Measurements from ENCODE around the gene MPPE1.

MPPE1 gene

GRCh38 chr18:11849279-11849678, 58.8 kb downstream of the MPPE1 start:
- Histone ChIP-seq H3K36me3 (ENCODE audit: insufficient read depth, low read length) (no peaks in the 10 kb centered on the region), H3K27me3 (ENCODE audit: control insufficient read depth, insufficient read depth, low read length) (no peaks in the 10 kb centered on the region), H3K4me3 (ENCODE audit: low read length) (no peak overlapping the region), H3K9me3 (replicated peaks; ENCODE audit: low read length) (no peaks in the 10 kb centered on the region), H3K9ac (ENCODE audit: low read depth, low read length) (peak overlapping the region; percentile 98), H3K4me1 (ENCODE audit: control insufficient read depth, insufficient read depth, low read length) (peaks cover 24% of the 10 kb centered on the region), H3K4me2 (ENCODE audit: low read length) (peak overlapping the region; percentile 84)

GRCh38 chr18:11847811-11848210, 60.3 kb downstream of the MPPE1 start:
- H3K4me2 ChIP-seq (ENCODE audit: low read length) = no peak overlapping the region
- no peaks in the 10 kb centered on the region for H3K27me3 ChIP-seq (ENCODE audit: control insufficient read depth, insufficient read depth, low read length)
- no peaks in the 10 kb centered on the region for H3K9me3 ChIP-seq (replicated peaks; ENCODE audit: low read length)
- no peak overlapping the region for H3K4me3 ChIP-seq (ENCODE audit: low read length)
- no peaks in the 10 kb centered on the region for H3K36me3 ChIP-seq (ENCODE audit: insufficient read depth, low read length)
- H3K4me1 ChIP-seq (ENCODE audit: control insufficient read depth, insufficient read depth, low read length) = peaks cover 17% of the 10 kb centered on the region
- H3K9ac ChIP-seq (ENCODE audit: low read depth, low read length) = no peak overlapping the region

DNA sequence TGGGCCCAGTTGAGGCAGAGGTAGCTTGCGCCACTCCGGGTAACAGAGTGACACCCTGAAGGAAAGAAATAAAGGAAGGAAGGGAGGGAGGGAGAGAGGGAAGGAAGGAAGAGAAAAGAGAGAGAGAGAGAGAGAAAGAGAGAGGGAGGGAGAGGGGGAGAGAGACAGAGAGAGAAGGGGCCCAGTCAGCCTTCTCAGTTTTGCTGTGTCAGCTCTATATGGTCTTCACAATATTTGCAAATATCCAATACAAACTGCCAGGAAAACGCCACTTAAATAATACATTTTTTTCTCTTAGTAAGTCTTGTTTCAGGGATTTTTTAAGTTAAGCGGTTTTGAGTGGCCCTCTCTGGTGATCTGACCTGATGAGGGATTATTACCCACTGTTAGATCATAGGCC, 62.5 kb downstream of the MPPE1 start:
- Histone ChIP-seq H3K36me3 (ENCODE audit: insufficient read depth, low read length) (no peaks in the 10 kb centered on the region), H3K27me3 (ENCODE audit: control insufficient read depth, insufficient read depth, low read length) (no peaks in the 10 kb centered on the region), H3K9ac (ENCODE audit: low read depth, low read length) (no peak overlapping the region), H3K9me3 (replicated peaks; ENCODE audit: low read length) (no peaks in the 10 kb centered on the region), H3K4me3 (ENCODE audit: low read length) (no peak overlapping the region), H3K4me2 (ENCODE audit: low read length) (no peak overlapping the region), H3K4me1 (ENCODE audit: control insufficient read depth, insufficient read depth, low read length) (peaks cover 18% of the 10 kb centered on the region)

DNA sequence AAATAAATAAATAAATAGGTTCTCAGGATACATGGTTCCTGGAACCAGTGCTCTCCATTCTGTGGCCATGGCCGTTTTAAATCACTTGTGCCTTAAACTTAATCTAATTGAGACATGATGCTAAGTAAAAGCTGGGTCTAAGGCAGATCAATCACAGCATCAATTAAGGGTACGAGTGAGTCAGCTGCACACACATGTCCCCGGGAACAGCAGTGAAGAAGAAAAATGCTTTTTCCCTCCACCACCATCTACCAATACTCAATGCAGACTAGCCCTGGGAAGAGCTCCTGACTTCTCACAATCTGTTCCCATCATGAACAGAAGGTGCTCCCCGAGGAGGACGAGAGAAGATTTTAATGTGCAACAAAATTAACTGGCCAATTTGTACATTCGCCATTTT, 63.7 kb downstream of the MPPE1 start:
- no peak overlapping the region for H3K4me2 ChIP-seq (ENCODE audit: low read length)
- peaks cover 7% of the 10 kb centered on the region for H3K4me1 ChIP-seq (ENCODE audit: control insufficient read depth, insufficient read depth, low read length)
- H3K27me3 ChIP-seq (ENCODE audit: control insufficient read depth, insufficient read depth, low read length) = no peaks in the 10 kb centered on the region
- no peaks in the 10 kb centered on the region for H3K9me3 ChIP-seq (replicated peaks; ENCODE audit: low read length)
- H3K9ac ChIP-seq (ENCODE audit: low read depth, low read length) = no peak overlapping the region
- H3K36me3 ChIP-seq (ENCODE audit: insufficient read depth, low read length) = no peaks in the 10 kb centered on the region
- no peak overlapping the region for H3K4me3 ChIP-seq (ENCODE audit: low read length)

DNA sequence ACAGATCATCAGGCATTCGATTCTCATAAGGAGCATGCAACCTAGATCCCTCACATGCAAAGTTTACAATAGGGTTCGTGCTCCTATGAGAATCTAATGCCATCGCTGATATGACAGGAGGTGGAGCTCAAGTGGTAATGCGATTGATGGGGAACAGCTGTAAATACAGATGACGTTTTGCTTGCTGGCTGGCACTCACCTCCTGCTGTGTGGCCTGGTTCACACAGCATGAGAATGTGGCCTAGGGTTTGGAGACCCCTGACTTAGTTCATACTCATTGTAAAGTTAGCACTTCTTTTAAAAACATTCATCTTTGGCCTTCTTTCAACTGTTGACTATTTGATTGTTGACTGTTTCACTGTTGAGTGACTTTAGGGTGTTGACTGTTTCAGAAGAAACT, 65.6 kb downstream of the MPPE1 start:
- Histone ChIP-seq H3K9ac (ENCODE audit: low read depth, low read length) (no peak overlapping the region), H3K27me3 (ENCODE audit: control insufficient read depth, insufficient read depth, low read length) (no peaks in the 10 kb centered on the region), H3K4me1 (ENCODE audit: control insufficient read depth, insufficient read depth, low read length) (peaks cover 4% of the 10 kb centered on the region), H3K4me3 (ENCODE audit: low read length) (no peak overlapping the region), H3K9me3 (replicated peaks; ENCODE audit: low read length) (no peaks in the 10 kb centered on the region), H3K36me3 (ENCODE audit: insufficient read depth, low read length) (no peaks in the 10 kb centered on the region), H3K4me2 (ENCODE audit: low read length) (no peak overlapping the region)

DNA sequence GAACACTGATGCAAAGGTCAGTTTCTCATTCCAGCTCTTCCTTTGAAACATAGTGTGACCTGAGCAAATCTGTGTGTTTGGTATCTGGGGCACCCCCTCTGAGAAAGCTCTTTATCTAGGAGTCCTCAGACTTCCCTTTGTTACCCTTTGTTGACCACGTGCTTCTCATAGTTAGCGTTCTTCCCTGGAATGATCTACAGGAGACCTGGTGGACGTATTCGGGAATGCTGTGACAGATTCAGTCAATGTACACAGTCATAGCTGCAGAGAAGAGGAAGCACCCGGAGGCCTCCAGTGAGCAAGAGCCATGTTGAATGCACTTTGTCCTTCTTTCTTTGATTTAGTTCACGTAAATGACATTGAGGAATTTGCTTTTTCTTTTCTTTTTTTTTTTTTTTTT, 67.6 kb downstream of the MPPE1 start:
- peaks cover 4% of the 10 kb centered on the region for H3K4me1 ChIP-seq (ENCODE audit: control insufficient read depth, insufficient read depth, low read length)
- H3K9me3 ChIP-seq (replicated peaks; ENCODE audit: low read length) = no peaks in the 10 kb centered on the region
- H3K4me3 ChIP-seq (ENCODE audit: low read length) = no peak overlapping the region
- no peaks in the 10 kb centered on the region for H3K27me3 ChIP-seq (ENCODE audit: control insufficient read depth, insufficient read depth, low read length)
- H3K36me3 ChIP-seq (ENCODE audit: insufficient read depth, low read length) = no peaks in the 10 kb centered on the region
- H3K9ac ChIP-seq (ENCODE audit: low read depth, low read length) = no peak overlapping the region
- no peak overlapping the region for H3K4me2 ChIP-seq (ENCODE audit: low read length)

GRCh38 chr18:11839556-11839955, 68.6 kb downstream of the MPPE1 start:
- no peaks in the 10 kb centered on the region for H3K9me3 ChIP-seq (replicated peaks; ENCODE audit: low read length)
- H3K36me3 ChIP-seq (ENCODE audit: insufficient read depth, low read length) = no peaks in the 10 kb centered on the region
- H3K27me3 ChIP-seq (ENCODE audit: control insufficient read depth, insufficient read depth, low read length) = no peaks in the 10 kb centered on the region

GRCh38 chr18:11834772-11835171, 73.3 kb downstream of the MPPE1 start:
- no peak overlapping the region for H3K4me2 ChIP-seq (ENCODE audit: low read length)
- no peaks in the 10 kb centered on the region for H3K36me3 ChIP-seq (ENCODE audit: insufficient read depth, low read length)
- H3K9ac ChIP-seq (ENCODE audit: low read depth, low read length) = no peak overlapping the region
- H3K9me3 ChIP-seq (replicated peaks; ENCODE audit: low read length) = no peaks in the 10 kb centered on the region
- H3K27me3 ChIP-seq (ENCODE audit: control insufficient read depth, insufficient read depth, low read length) = no peaks in the 10 kb centered on the region
- H3K4me3 ChIP-seq (ENCODE audit: low read length) = no peak overlapping the region
- no peaks in the 10 kb centered on the region for H3K4me1 ChIP-seq (ENCODE audit: control insufficient read depth, insufficient read depth, low read length)

More at GRCh38 chr18:11839556-11839955, 68.6 kb downstream of the MPPE1 start:
- peaks cover 4% of the 10 kb centered on the region for H3K4me1 ChIP-seq (ENCODE audit: control insufficient read depth, insufficient read depth, low read length)
- H3K9ac ChIP-seq (ENCODE audit: low read depth, low read length) = no peak overlapping the region
- H3K4me2 ChIP-seq (ENCODE audit: low read length) = no peak overlapping the region
- H3K4me3 ChIP-seq (ENCODE audit: low read length) = no peak overlapping the region
